CD4-positive, alpha-beta T cell (primary cell): ENCODE measurements around the gene TARS3. TPM values are rescaled to one million over a fixed set of nuclear protein-coding genes. Genes with fewer than 3 reads are reported as not detected.

Experiments
- ATAC-seq: fragments of 200-7000 bp; cut with Tn5 transposase; one replicate; pipeline ENCODE4 v1.10.0; 2022; ENCODE audit warnings: mild to moderate bottlenecking; ENCODE audit not compliant: poor library complexity
- CTCF ChIA-PET: fragments of 350-600 bp; sonication (Branson Sonifier 250); formaldehyde crosslinking; loops from one replicate; lab custom pipeline; 2021; ENCODE audit warnings: antibody characterized with exemption, inconsistent platforms; lab: Charles Lee
- POLR2A ChIA-PET: fragments of 350-600 bp; sonication (Branson Sonifier 250); formaldehyde crosslinking; loops from one replicate; lab custom pipeline; 2021; ENCODE audit warnings: antibody characterized with exemption, inconsistent platforms; lab: Charles Lee
- DNase-seq, 14 experiments: peaks; one replicate each; pipeline ENCODE4 v3.0.0-alpha.2; 2013 to 2020; ENCODE audit warnings: mixed read lengths in 2 of 14
- H3K27ac ChIP-seq, 2 donors: one replicate each; pipeline versions ENCODE4 v1.5.1 to v1.7.0; 2013; ENCODE audit warnings: low read length in 2 of 2, low read depth in 1 of 2, mild to moderate bottlenecking in 1 of 2
- H3K27me3 ChIP-seq, 2 experiments: 1 replicate in 1 of 2; 2 replicates in 1 of 2; pipeline versions ENCODE4 v1.6.1 to v1.7.0; 2013; ENCODE audit warnings: low read length in 2 of 2, control low read depth in 1 of 2, mild to moderate bottlenecking in 1 of 2, moderate library complexity in 1 of 2; ENCODE audit not compliant: insufficient read depth in 2 of 2, control insufficient read depth in 1 of 2
- H3K36me3 ChIP-seq: one replicate; pipeline ENCODE4 v1.6.1; 2013; ENCODE audit warnings: low read length, control low read depth; ENCODE audit not compliant: insufficient read depth
- H3K4me1 ChIP-seq: one replicate; pipeline ENCODE4 v1.6.1; 2013; ENCODE audit warnings: low read length, control low read depth; ENCODE audit not compliant: insufficient read depth
- H3K4me3 ChIP-seq: one replicate; pipeline ENCODE4 v1.5.1; 2013; ENCODE audit warnings: mild to moderate bottlenecking, low read length, moderate library complexity
- H3K9me3 ChIP-seq, 2 experiments: 1 replicate in 1 of 2; 2 replicates in 1 of 2; pipeline versions ENCODE4 v1.6.1 to v1.7.0; 2013; ENCODE audit warnings: low read length in 2 of 2, mild to moderate bottlenecking in 2 of 2, control low read depth in 1 of 2, moderate library complexity in 1 of 2; ENCODE audit not compliant: control insufficient read depth in 1 of 2, insufficient read depth in 1 of 2
- H3K27ac Mint-ChIP-seq: one replicate; pipeline ENCODE4 v1.8.0; 2020; ENCODE audit warnings: mixed read lengths
- H3K27me3 Mint-ChIP-seq: one replicate; pipeline ENCODE4 v1.8.0; 2021; ENCODE audit warnings: mixed read lengths
- H3K36me3 Mint-ChIP-seq: one replicate; pipeline ENCODE4 v1.8.0; 2021; ENCODE audit warnings: low read depth, mixed read lengths
- H3K4me1 Mint-ChIP-seq: one replicate; pipeline ENCODE4 v1.8.0; 2021; ENCODE audit warnings: low read depth, mixed read lengths
- H3K4me3 Mint-ChIP-seq: one replicate; pipeline ENCODE4 v1.8.0; 2020; ENCODE audit warnings: mild to moderate bottlenecking, mixed read lengths
- H3K9me3 Mint-ChIP-seq: one replicate; pipeline ENCODE4 v1.8.0; 2020; ENCODE audit warnings: mixed read lengths
- CTCF ChIP-seq: fragments of 200-600 bp; IDR thresholded peaks from one replicate; pipeline ENCODE4 v1.8.0; 2022; ENCODE audit warnings: antibody characterized with exemption, mild to moderate bottlenecking
- intact Hi-C, 2 experiments: fragments of 100-400 bp; cut with DNase I in 1 of 2; cut with micrococcal nuclease in 1 of 2; formaldehyde crosslinking; loops; one replicate each; pipeline versions ENCODE4 v1.15.1 to v1.9.0; 2023 to 2025; cut with DNase I, micrococcal nuclease
- total RNA-seq, 174 experiments: library from RNA in 2 of 174; stranded (reverse) in 2 of 174; gene quantifications; one replicate each; pipeline ENCODE4 v1.2.3 and lab custom pipeline; 2021 to 2026

The TARS3 gene
- total RNA-seq, 2 experiments from 2014 or later = 16.6 to 18.1 TPM

- Mint-ChIP-seq H3K9me3 (no peaks in the 10 kb centered on the region), H3K4me3 (peak overlapping the region; percentile 76), H3K4me1 (peaks cover 44% of the 10 kb centered on the region), H3K27ac (peak overlapping the region; percentile 88), H3K27me3 (no peaks in the 10 kb centered on the region), H3K36me3 (peaks cover 90% of the 10 kb centered on the region)
- H3K27me3 ChIP-seq = no peaks in the 10 kb centered on the region
- POLR2A ChIA-PET = interaction anchor here (1.2 kb wide), 1 partner anchor 27 kb away, joined by 7 read pairs; the partner anchor contains the start of gene TARS3
- DNase-seq = no peak
- peaks cover 19% of the 10 kb centered on the region for H3K4me1 ChIP-seq
- intact Hi-C loops = loop anchor here in 1 of 2 experiments (2.0 kb wide), 1 partner anchor 28 kb away; the partner anchor contains the start of gene TARS3
- no peak overlapping the region for H3K27ac ChIP-seq
- no peak for TF ChIP-seq CTCF
- peaks cover 81% of the 10 kb centered on the region for H3K36me3 ChIP-seq
- no peak for ATAC-seq
- H3K9me3 ChIP-seq = no peaks in the 10 kb centered on the region
- H3K4me3 ChIP-seq = no peak overlapping the region
- CTCF ChIA-PET = no interaction called here
Observed at GRCh38 chr15:101696829-101697228, 27.4 kb downstream of the TARS3 start.

- peaks cover 71% of the 10 kb centered on the region for H3K36me3 ChIP-seq
- Mint-ChIP-seq H3K4me3 (no peak overlapping the region), H3K4me1 (peaks cover 35% of the 10 kb centered on the region), H3K27ac (no peak overlapping the region), H3K9me3 (no peaks in the 10 kb centered on the region), H3K27me3 (no peaks in the 10 kb centered on the region), H3K36me3 (peaks cover 81% of the 10 kb centered on the region)
- DNase-seq = no peak
- ATAC-seq = no peak
- H3K4me1 ChIP-seq = peaks cover 19% of the 10 kb centered on the region
- intact Hi-C loops = no loop called here
- H3K27ac ChIP-seq = no peak overlapping the region
- TF ChIP-seq CTCF = no peak
- H3K4me3 ChIP-seq = no peak overlapping the region
- ChIA-PET POLR2A (no interaction called here), CTCF (no interaction called here)
- H3K27me3 ChIP-seq = no peaks in the 10 kb centered on the region
- no peaks in the 10 kb centered on the region for H3K9me3 ChIP-seq
Observed at GRCh38 chr15:101694261-101694660, 30.0 kb downstream of the TARS3 start.

GRCh38 chr15:101692801-101693598, 31.3 kb downstream of the TARS3 start:
- CTCF ChIA-PET = no interaction called here
- Histone ChIP-seq H3K4me3 (no peak overlapping the region), H3K4me1 (peaks cover 12% of the 10 kb centered on the region), H3K27ac (no peak overlapping the region), H3K36me3 (peaks cover 67% of the 10 kb centered on the region), H3K9me3 (no peaks in the 10 kb centered on the region), H3K27me3 (no peaks in the 10 kb centered on the region)
- no peaks in the 10 kb centered on the region for H3K9me3 Mint-ChIP-seq
- ATAC-seq (no peak), DNase-seq (no peak)
- no peak overlapping the region for H3K4me3 Mint-ChIP-seq
- H3K36me3 Mint-ChIP-seq = peaks cover 83% of the 10 kb centered on the region
- intact Hi-C loops = no loop called here
- no peak for TF ChIP-seq CTCF
- no peak overlapping the region for H3K27ac Mint-ChIP-seq
- POLR2A ChIA-PET = no interaction called here
- no peaks in the 10 kb centered on the region for H3K27me3 Mint-ChIP-seq
- H3K4me1 Mint-ChIP-seq = peaks cover 24% of the 10 kb centered on the region
